IPS-15b (cell line): ENCODE results near the gene TAS1R3.

Experiments
- H3K27me3 ChIP-seq: one replicate; pipeline ENCODE4 v1.6.1; 2013; ENCODE audit warnings: low read length; ENCODE audit not compliant: control insufficient read depth, insufficient read depth
- H3K36me3 ChIP-seq: one replicate; pipeline ENCODE4 v1.6.1; 2013; ENCODE audit warnings: low read length; ENCODE audit not compliant: control insufficient read depth, insufficient read depth
- H3K4me1 ChIP-seq: one replicate; pipeline ENCODE4 v1.6.1; 2013; ENCODE audit warnings: mild to moderate bottlenecking, low read length; ENCODE audit not compliant: control insufficient read depth, insufficient read depth
- H3K4me3 ChIP-seq: one replicate; pipeline ENCODE4 v1.5.1; 2013; ENCODE audit warnings: low read depth, low read length
- H3K9ac ChIP-seq: one replicate; pipeline ENCODE4 v1.6.1; 2013; ENCODE audit warnings: low read depth, mild to moderate bottlenecking, low read length
- H3K9me3 ChIP-seq: one replicate; pipeline ENCODE4 v1.6.1; 2013; ENCODE audit warnings: mild to moderate bottlenecking, low read length; ENCODE audit not compliant: control insufficient read depth, insufficient read depth

TAS1R3 gene

DNA sequence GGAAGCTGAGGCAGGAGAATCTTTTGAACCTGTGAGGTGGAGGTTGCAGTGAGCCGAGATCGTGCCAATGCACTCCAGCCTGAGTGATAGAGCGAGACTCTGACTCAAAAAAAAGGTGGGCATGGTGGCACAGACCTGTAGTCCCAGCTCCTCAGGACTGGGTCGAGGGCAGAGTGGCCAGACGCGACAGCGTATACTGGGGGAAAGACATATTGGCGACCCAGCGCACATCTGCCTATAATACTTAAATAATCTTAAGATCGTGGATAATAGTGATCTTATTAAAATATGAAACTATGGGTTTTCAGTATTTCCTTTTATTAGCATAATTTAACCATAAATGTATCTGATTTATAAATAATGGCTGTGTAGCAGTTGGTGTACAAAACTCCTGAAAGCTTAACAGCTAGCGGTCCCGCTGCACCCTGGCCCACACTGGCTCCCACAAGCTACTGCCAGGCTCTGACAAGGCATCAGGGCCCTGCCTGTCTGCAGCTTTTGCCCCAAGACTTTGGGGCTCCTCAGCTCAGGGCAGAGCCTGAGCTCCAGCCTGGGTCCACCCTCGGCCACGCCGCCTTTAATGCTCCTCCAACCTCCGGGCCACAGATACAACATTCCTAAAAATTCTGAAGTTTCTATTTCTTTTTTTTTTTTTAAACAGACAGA is 46.6 kb downstream of the TAS1R3 start:
- no peaks in the 10 kb centered on the region for H3K9me3 ChIP-seq
- H3K9ac ChIP-seq = no peak overlapping the region
- H3K27me3 ChIP-seq = no peaks in the 10 kb centered on the region
- peaks cover 12% of the 10 kb centered on the region for H3K36me3 ChIP-seq
- no peak overlapping the region for H3K4me3 ChIP-seq
- peaks cover 3% of the 10 kb centered on the region for H3K4me1 ChIP-seq

- Histone ChIP-seq H3K9ac (no peak overlapping the region), H3K9me3 (no peaks in the 10 kb centered on the region), H3K36me3 (peaks cover 7% of the 10 kb centered on the region), H3K4me3 (no peak overlapping the region), H3K27me3 (no peaks in the 10 kb centered on the region), H3K4me1 (no peaks in the 10 kb centered on the region)
These were observed 49.8 kb downstream of the TAS1R3 start for GRCh38 chr1:1380860-1381259.

GRCh38 chr1:1381294-1381693 is 50.2 kb downstream of the TAS1R3 start:
- Histone ChIP-seq H3K9me3 (no peaks in the 10 kb centered on the region), H3K27me3 (no peaks in the 10 kb centered on the region), H3K9ac (no peak overlapping the region), H3K4me3 (no peak overlapping the region), H3K36me3 (peaks cover 11% of the 10 kb centered on the region), H3K4me1 (no peaks in the 10 kb centered on the region)
